PC-9 (cell line): ENCODE results near the gene DSCAML1. TPM values are rescaled to one million over a fixed set of nuclear protein-coding genes. Genes with fewer than 3 reads are reported as not detected.

Experiments
- BruUV-seq: library from RNA; stranded (reverse); fragments of 400-500 nt; replicated peaks from 2 replicates; lab custom pipeline; 2021; lab: Mats Ljungman, UMichigan
- CTCF ChIA-PET: fragments of 300-600 bp; sonication (Branson Sonifier 250); formaldehyde crosslinking; loops from one replicate; lab custom pipeline; 2022; ENCODE audit warnings: antibody characterized with exemption; lab: Charles Lee
- POLR2A ChIA-PET: fragments of 300-600 bp; sonication (Branson Sonifier 250); formaldehyde crosslinking; loops from one replicate; lab custom pipeline; 2022; ENCODE audit warnings: antibody characterized with exemption; ENCODE audit not compliant: unreplicated experiment; lab: Charles Lee
- DNase-seq, 2 experiments: peaks; one replicate each; pipeline versions ENCODE4 v3.0.0 to v3.0.0-alpha.2; 2015 to 2022; ENCODE audit warnings: mixed read lengths in 1 of 2
- H2AFZ ChIP-seq: fragments of 200-600 bp; sonication (generic); 2 replicates; pipeline ENCODE4 v1.8.1; 2017; ENCODE audit warnings: antibody characterized with exemption
- H3F3A ChIP-seq: fragments of 200-600 bp; sonication (generic); 2 replicates; pipeline ENCODE4 v1.8.1; 2017; ENCODE audit warnings: antibody characterized with exemption, mild to moderate bottlenecking, low read depth; ENCODE audit not compliant: insufficient read depth
- H3K27ac ChIP-seq: fragments of 200-600 bp; sonication (generic); 2 replicates; pipeline ENCODE4 v1.6.1; 2016; ENCODE audit warnings: mixed run types
- H3K27me3 ChIP-seq: fragments of 200-600 bp; sonication (generic); 2 replicates; pipeline ENCODE4 v1.6.1; 2016; ENCODE audit warnings: low read depth, mixed run types; ENCODE audit not compliant: insufficient read depth
- H3K36me3 ChIP-seq: fragments of 200-600 bp; sonication (generic); 2 replicates; pipeline ENCODE4 v1.6.1; 2016; ENCODE audit warnings: low read depth, mixed run types
- H3K4me1 ChIP-seq: fragments of 200-600 bp; sonication (generic); replicated peaks from 2 replicates; pipeline ENCODE4 v1.6.1; 2016; ENCODE audit warnings: mixed run types; ENCODE audit not compliant: insufficient read depth
- H3K4me2 ChIP-seq: fragments of 200-600 bp; sonication (generic); 2 replicates; pipeline ENCODE4 v1.6.1; 2017; ENCODE audit warnings: mixed run types
- H3K4me3 ChIP-seq: fragments of 200-600 bp; sonication (generic); 2 replicates; pipeline ENCODE4 v1.6.1; 2016; ENCODE audit warnings: mixed run types
- H3K79me2 ChIP-seq: fragments of 200-600 bp; sonication (generic); 2 replicates; pipeline ENCODE4 v1.6.1; 2017; ENCODE audit warnings: low read depth, mixed run types
- H3K9me2 ChIP-seq: fragments of 200-600 bp; sonication (generic); 2 replicates; pipeline ENCODE4 v1.8.1; 2017; ENCODE audit warnings: mild to moderate bottlenecking; ENCODE audit not compliant: insufficient read depth
- H3K9me3 ChIP-seq: fragments of 200-600 bp; sonication (generic); 2 replicates; pipeline ENCODE4 v1.8.1; 2016; ENCODE audit warnings: low read depth; ENCODE audit not compliant: insufficient read depth
- H4K20me1 ChIP-seq: fragments of 200-600 bp; sonication (generic); 2 replicates; pipeline ENCODE4 v1.8.1; 2017; ENCODE audit not compliant: insufficient read depth
- CTCF ChIP-seq: fragments of 200-600 bp; sonication (generic); conservative IDR thresholded peaks from 2 replicates; pipeline ENCODE4 v1.6.1; 2017; ENCODE audit warnings: mixed run types, antibody characterized with exemption, mild to moderate bottlenecking, moderate library complexity
- EZH2 ChIP-seq: fragments of 200-600 bp; sonication (generic); IDR thresholded peaks from 2 replicates; pipeline ENCODE4 v1.8.0; 2017; ENCODE audit warnings: antibody characterized with exemption, low read depth
- intact Hi-C: fragments of 100-400 bp; cut with micrococcal nuclease; formaldehyde crosslinking; loops from one replicate; pipeline ENCODE4 v1.10.0; 2022; ENCODE audit not compliant: unreplicated experiment
- total RNA-seq: library from RNA; stranded (reverse); gene quantifications from 2 replicates; pipeline ENCODE4 v1.2.3, GENCODE V29; 2021

The DSCAML1 gene
- total RNA-seq, 1 experiment from 2014 or later: not detected

GRCh38 chr11:117505285-117505970 lies 291.6 kb downstream of the DSCAML1 start:
- CTCF ChIA-PET: no interaction called here
- H3K27me3 ChIP-seq: peaks cover 100% of the 10 kb centered on the region
- H3K27ac ChIP-seq: no peak overlapping the region

GRCh38 chr11:117502779-117503100 lies 294.3 kb downstream of the DSCAML1 start:
- BruUV-seq: no TSS peak
- no peaks in the 10 kb centered on the region for H4K20me1 ChIP-seq

More at GRCh38 chr11:117505285-117505970, 291.6 kb downstream of the DSCAML1 start:
- no peak overlapping the region for H2AFZ ChIP-seq
- intact Hi-C loops: no loop called here
- POLR2A ChIA-PET: no interaction called here
- no peaks in the 10 kb centered on the region for H3K79me2 ChIP-seq
- no peak overlapping the region for H3K4me3 ChIP-seq
- no peaks in the 10 kb centered on the region for H3K36me3 ChIP-seq
- no peaks in the 10 kb centered on the region for H3K9me2 ChIP-seq
- no peaks in the 10 kb centered on the region for H3K9me3 ChIP-seq
- H3F3A ChIP-seq: no peaks in the 10 kb centered on the region
- TF ChIP-seq CTCF: no peak
- TF ChIP-seq EZH2: no peak
- no peak overlapping the region for H3K4me2 ChIP-seq
- no peak for DNase-seq
- no TSS peak for BruUV-seq
- no peaks in the 10 kb centered on the region for H3K4me1 ChIP-seq
- H4K20me1 ChIP-seq: no peaks in the 10 kb centered on the region

GRCh38 chr11:117502015-117502778 lies 294.8 kb downstream of the DSCAML1 start:
- Histone ChIP-seq H3F3A (no peaks in the 10 kb centered on the region), H3K9me3 (no peaks in the 10 kb centered on the region), H3K4me3 (no peak overlapping the region), H4K20me1 (no peaks in the 10 kb centered on the region), H3K4me2 (no peak overlapping the region), H3K27ac (no peak overlapping the region), H3K79me2 (no peaks in the 10 kb centered on the region), H3K36me3 (no peaks in the 10 kb centered on the region), H3K27me3 (peaks cover 100% of the 10 kb centered on the region), H3K4me1 (no peaks in the 10 kb centered on the region), H3K9me2 (no peaks in the 10 kb centered on the region), H2AFZ (no peak overlapping the region)
- intact Hi-C loops: no loop called here
- no TSS peak for BruUV-seq
- CTCF ChIA-PET: no interaction called here
- no peak for DNase-seq
- POLR2A ChIA-PET: no interaction called here
- TF ChIP-seq EZH2 (0 out of 2 replicates have a peak, but pooled peaks have one; percentile 12), CTCF (no peak)

More at GRCh38 chr11:117502779-117503100, 294.3 kb downstream of the DSCAML1 start:
- H3K4me3 ChIP-seq: no peak overlapping the region
- peaks cover 100% of the 10 kb centered on the region for H3K27me3 ChIP-seq
- H3K79me2 ChIP-seq: no peaks in the 10 kb centered on the region
- H3K9me3 ChIP-seq: no peaks in the 10 kb centered on the region
- H3K4me2 ChIP-seq: no peak overlapping the region
- no peak overlapping the region for H3K27ac ChIP-seq
- ChIA-PET POLR2A (no interaction called here), CTCF (no interaction called here)
- no peak for DNase-seq
- no peak overlapping the region for H2AFZ ChIP-seq
- no peaks in the 10 kb centered on the region for H3K36me3 ChIP-seq
- H3K9me2 ChIP-seq: no peaks in the 10 kb centered on the region
- no peaks in the 10 kb centered on the region for H3K4me1 ChIP-seq
- intact Hi-C loops: no loop called here
- TF ChIP-seq CTCF (no peak), EZH2 (no peak)
- no peaks in the 10 kb centered on the region for H3F3A ChIP-seq
